NCI-H2029 (cell line): ENCODE measurements around the gene GFY.
A peak's percentile ranks its signal among the peaks of the same experiment; 100 is the strongest.

Experiments used
- DNase-seq: peaks from one replicate; lab custom pipeline; 2025; lab: John Stamatoyannopoulos, UW

The GFY gene

DNA sequence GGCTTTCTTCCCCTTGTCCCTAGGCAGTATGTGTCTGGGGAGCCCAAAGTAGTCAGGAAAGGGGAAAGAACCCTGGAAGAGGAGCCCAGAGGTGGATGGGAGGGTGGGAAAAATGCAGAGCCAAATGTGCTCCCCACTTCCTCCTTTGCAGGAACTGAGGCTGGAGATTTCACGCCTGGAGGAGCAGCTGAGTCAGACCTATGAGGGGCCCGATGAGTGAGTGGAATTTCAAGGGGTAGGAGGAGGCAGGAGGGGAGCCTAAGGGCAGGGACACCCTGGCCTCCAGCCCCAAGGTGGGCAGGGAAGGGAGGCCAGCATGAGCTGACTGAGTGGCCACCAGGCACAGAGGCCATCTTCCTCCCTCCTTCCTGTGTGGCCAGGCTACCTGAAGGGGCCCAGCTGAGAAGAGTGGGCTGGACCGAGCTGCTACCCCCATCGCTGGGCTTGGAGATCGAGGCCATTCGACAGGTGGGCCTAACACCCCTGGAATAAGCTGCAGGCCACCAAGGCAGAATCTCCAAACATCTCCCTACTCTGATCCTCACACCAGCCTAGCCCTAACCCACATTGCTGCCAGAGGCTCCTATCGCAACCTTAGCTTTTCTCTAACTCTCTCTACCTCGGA, 16.3 kb upstream of the GFY start:
- DNase-seq, result no peak

DNA sequence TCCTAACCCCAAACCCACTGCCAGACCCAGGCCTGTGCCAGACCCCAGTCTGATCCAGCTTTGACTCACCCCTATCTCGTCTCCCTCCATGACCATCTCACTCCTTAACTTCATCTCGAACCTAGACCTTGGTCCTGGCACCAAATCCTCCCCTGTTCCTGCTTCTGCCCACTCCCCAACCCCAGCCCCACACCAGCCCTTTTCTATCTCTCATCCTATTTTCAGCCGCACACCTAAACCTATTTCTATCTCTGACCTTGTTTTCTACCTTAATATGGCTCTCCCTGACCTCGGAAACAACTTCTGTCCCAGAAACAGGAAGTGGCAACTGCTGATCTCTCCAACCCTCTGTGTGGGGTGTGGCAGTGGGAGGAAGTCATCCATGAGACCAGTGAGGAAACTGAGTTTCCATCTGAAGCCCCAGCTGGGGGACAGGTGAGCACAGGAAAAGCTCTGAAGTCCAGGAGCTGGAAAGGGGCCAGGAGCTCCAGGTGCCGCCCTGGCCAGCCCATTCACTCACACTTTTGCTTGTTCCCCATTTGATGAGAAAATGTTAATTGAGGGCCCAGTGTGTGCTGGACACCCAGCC, 15.7 kb upstream of the GFY start:
- no peak for DNase-seq

DNA sequence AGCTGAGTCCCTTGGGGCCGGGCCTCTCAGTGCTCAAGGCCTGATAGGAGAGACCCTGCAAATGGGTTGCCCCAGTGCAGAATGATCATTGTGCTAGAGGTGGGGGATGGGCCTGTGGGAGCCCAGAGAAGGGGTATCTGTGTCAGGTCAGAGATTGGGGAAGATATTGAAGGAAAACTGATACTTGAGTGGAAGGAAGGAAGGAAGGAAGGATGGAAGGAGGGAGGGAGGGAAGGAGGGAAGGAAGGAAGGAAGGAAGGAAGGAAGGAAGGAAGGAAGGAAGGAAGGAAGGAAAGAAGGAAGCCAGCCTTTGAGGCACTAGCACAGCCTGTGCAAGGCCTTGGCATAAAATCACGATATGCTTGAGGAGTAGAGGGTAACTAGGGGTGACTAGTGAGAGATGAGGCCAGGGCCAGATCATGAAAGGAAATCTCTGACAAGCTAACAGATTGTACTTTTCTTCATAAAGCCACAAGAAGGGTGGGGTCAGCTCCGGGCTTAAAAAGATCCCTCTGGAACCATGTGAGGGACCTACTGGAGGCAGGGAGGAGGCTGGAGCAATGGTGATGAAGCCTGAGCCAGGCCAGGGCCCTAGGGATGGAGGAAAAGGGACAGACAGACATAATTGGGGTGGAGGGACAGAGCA, 13.4 kb upstream of the GFY start:
- DNase-seq, result no peak

DNA sequence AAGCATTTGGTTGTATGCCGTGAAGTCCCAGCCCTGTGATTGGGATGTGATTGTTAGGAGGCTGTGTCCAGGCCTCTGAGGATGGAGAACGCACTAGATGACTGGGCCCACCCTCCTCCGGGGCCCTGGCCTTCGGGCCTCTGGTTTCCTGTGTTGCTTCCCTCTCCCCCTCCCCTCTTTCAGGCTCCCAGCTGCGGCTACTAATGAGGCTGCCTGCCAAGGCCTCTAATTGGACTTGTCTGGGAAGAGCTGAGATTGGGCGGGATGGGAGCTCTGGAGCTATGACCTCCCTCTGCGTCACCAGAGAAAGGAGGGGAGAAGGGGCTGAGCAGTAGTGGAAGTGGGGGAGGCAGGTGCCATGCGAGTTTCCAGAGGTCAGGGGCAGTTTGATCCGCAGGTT, 11.8 kb upstream of the GFY start:
- DNase-seq, result no peak

DNA sequence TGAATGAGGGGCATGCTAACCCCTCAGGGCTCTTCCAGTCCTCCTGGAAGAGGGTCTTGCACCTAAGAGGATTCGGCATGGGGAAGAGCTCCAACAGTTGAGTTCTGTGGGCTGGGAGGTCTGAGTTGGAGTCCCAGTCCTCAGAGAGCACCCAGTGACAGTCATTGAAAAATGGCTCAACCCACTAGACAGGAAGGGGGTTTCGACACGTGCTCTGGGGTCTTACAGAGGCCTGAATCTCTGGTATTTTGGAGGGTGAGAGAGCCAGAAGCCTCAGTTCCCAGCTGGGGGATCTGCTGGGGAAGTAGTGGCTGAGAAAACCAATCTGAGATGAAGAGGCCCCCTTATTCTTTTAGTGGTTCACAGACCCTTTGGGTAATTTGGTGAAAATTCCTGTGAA, 10.9 kb upstream of the GFY start:
- DNase-seq, result no peak

DNA sequence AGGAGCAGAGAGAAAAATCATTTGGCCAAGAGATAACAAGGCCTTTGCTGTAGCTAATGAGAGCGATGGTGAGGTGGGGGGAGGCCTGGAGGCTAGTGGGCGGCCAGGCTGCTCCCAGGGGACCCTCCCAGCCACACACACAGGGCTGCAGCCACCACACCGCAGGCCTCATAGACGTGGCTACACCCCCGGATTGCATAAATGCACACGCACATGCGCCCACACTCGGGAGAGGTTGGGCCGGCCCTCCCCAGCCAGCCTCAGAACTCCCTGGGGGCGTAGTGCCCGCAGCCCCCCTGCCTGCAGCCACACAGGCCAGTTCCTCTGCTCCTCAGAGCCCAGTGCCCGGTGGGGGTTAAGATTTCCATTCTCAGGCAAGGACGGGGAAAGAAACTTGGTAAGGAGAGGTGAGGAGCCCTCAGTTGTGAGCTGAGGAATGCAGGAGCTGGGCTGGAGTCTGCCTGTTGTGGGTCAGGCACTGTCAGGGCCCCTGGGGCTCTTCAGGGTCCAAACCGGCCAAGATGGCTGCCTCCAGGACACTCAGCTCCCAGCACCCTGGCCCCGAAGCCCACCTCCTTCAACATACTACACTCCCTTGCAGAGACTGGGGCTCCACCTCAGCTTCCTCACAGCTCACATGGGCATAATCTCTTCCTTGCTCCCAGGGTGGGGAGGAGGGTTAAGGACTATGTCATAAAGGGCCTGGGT, 9.9 kb upstream of the GFY start:
- DNase-seq, result no peak

DNA sequence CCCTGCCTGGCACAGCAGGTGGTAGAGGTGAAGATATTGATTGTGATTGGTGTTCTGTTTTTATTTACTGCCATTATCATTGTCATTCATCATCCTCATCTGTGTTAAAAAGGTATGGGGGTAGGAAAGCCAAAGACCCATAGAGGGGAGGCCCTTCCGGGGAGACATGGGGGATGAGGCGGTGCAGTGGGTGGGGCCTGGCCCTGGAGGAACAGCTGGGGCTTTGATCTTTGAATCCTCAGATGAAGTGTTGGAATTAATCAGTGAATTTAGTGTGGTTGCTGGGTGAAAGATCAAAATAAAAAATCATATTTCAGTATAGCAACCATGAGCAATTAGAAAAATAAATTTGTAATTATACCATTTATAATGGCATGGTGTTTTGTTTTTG, 9.4 kb upstream of the GFY start:
- DNase-seq, result no peak

DNA sequence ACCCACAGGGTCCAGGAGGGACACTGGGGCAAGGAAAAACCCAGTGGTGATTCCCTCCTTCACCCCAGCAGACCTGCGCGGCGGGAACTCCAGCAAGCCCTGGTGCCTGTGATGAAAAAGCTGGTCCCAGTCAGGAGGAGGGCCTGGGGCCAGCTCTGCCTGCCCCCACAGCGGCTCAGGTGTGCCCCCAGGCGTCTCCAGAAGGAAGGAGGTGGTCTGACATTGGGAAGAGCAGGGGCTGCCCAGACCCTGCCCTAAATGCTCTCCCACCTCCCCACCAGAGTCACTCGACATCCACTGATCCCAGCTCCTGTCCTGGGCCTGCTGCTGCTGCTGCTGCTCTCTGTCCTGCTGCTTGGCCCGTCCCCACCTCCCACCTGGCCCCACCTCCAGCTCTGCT, 8.1 kb upstream of the GFY start:
- no peak for DNase-seq

DNA sequence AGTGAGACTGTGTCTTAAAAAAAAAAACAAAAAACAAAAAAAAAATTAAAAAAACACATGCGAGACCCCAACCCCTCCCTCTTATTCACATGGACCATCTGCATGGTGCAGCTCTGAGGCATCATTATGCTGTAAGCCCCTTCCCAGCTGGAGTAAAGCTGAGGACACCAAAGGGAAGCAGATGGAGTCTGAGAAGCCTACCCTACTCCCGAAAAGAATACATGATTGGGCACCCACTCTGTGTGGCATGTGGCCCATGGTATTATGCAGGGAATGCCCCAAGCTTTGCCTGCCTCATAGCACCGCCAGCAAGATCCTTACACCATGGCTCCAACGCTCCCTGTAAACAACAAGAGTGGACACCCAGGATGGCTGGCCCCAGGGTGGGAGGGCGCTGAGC, 6.7 kb upstream of the GFY start:
- no peak for DNase-seq

DNA sequence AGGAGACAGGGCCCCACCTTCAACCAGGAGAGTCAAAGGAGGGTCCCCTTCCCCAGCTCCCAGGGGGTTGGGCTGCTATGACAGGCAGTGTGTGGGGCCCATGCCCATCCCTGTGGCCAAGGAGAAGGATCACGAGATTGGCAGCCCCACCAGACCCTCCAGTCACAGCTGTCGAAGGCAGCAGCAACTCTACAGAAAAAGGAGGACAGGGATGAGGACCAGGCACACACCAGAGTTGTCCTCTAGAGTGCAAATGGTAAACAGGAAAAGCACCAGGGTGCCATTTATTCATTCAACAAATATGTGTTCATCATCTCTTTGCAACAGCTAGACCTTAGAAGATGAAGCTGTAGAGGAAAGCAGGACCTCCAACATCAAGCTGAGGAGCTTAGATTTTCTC, 6.0 kb upstream of the GFY start:
- DNase-seq, result no peak

DNA sequence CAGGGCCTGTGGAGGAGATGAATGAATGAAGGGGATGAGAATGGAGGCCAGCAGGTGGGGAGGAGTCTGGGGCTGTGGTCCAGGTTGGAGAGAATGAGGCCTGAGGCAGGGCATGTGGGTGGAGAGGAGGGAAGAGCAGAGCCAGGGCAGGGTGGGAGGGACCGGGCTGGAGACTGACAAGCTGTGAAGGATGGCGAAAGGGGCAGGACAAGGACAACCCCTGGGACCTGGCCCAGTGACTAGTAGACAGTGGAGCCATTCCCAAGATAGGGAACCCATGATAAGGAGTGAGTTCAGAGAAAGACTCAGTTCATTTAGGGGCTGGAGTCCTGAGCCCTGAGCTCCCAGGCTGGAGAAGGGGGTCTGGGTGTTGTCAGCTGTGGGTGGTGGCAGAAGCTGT, 5.0 kb upstream of the GFY start:
- DNase-seq, result no peak

DNA sequence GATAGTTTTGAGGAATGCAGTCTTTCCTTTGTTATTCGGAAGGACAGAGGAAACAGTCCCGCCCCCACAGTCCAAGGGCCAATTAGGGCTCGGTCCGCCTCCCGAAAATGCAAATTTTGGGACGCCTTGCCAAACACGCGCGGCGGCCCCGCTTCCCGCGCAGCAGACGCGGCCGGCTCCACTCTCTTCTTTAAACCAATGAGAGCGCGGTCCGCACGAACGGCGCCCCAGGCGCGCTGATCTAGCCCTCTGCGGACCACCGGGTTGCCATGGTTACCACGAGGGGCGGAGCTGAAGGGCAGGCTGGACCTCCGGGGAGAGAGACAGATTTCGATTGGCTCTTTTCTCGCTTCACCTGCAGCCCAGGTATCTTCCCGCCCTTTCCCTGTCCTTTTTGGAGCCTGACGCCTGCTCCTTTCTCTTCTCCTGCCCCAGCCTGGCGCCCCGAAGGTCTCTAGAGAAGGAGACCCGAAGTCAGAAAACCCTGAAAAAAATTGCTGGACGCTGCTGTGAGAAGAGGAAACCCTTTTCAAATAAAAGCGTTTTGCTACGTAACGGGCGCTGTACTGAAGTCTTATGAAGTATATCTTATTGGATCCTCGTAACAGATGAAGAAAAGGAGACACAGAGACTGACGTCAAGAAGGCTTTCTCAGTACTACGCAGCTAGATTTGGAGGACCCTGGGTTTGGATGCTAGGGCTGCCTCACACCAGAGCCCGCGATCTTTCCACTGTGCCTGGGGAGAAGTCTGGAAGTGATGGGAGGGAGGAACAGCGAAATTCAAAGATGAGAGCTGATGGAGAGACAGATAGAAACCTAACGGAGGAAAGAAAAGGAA, 3.9 kb upstream of the GFY start:
- DNase-seq, result peak; percentile 82

DNA sequence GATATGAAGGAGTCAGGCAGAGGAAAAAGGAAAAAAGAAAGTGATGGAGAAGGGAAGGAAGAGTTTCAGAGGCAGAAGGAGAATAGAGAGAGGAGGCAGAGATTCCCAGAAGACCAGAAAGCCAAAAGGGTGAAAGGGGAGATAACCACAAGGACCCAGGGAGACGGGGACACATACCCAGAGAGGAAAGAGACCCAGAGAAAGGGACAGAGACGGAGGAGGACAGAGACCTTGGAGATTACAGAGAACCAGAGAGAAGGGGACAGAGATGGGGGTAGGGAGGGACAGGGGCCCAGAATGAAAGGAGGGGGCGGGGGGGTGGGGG, 3.3 kb upstream of the GFY start:
- no peak for DNase-seq

DNA sequence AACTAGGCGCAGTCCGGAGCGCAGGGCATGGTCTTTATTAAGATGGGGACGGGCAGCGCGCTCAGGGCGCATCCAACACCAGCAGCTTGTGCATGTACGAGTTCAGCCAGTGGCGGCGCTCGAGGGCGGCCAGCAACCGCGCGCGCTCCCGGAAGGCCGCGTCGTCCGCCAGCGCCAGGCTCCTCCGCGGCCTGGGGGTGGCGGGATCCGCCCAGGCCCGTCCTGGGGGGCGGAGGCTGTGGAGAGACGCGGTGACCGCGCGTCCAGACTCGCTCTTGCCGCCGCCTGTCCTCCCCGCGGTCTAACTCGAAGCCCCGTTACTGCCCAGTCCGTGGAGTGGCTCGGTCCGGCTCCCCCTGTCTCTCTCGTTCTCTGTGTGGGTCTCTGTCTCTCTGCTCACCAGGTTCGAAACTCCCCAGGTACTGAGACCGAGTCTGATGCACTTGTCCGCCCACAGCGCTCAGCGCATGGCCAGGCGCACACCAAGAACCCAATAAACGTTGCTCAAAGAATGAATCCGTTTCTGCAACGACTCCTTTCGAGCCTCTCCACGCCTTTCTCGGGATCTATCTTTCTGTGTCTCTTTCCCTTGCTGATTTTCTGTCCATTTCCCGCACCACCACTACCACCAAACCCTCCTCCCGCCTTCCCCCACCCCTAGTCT, 2.6 kb upstream of the GFY start:
- peak; percentile 48 for DNase-seq

DNA sequence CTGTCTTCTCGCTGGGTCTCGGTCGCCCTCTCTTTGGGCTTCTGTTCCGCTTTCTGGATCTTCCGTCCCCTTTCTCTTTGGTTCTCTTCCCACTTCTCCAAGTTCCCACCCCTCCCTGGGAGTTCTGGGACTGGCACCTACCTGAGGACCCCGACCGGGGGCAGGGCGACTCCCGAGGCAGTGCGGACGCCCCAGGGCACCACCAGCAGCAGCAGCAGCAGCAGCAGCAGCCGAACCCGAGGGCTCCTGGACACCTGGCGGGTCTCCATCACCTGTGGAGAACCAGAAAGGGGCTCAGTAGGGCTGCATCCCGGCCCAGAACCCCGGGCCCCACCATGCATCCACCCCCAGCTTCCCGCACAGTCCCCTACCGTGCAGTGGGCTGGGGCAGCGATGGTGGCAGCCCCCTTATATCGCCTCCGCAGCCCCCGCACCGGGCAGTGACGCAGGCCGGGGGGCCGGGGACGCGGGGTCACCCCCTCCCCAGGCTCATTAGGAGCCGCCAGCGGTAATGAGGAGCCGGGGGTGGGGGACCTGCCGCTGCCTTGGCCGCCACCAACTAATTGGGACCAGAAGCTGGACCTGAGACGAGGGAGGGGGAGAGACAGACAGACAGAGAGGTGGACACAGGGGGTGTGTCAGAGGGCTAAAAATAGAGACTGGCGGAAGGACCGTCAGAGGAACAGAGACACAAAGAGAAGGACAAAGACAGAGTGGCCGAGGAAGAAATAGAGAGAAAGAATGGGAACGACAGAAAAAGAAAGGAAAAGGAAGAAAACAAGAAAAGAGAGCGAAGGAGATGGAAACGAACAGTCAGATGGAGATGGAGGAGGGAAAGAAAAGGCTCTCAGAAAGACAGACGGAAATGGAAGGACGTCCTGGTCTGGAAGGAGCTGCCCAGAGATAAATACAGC, 1.9 kb upstream of the GFY start, which contains the start of gene PTH2:
Gene PTH2, minus strand, starts transcription at position 371 of the 914 bp plus-strand sequence. Its CDS starts 102 bp downstream, at position 269.
- no peak for DNase-seq

DNA sequence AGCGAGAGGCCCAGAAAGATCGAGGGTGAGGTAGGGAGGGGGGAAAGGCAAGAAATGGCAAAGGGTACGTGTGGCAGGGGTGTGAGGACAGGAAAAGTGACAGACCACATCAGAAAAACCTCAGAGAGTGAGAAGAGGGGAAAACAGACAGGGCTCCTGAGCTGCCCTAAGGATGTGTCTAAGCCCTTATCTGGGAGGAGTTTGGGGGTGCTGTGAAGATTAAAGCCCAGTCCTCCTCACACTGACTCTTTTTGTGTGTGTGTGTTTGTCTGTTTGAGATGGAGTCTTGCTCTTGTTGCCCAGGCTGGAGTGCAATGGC, 1.2 kb upstream of the GFY start:
- no peak for DNase-seq

DNA sequence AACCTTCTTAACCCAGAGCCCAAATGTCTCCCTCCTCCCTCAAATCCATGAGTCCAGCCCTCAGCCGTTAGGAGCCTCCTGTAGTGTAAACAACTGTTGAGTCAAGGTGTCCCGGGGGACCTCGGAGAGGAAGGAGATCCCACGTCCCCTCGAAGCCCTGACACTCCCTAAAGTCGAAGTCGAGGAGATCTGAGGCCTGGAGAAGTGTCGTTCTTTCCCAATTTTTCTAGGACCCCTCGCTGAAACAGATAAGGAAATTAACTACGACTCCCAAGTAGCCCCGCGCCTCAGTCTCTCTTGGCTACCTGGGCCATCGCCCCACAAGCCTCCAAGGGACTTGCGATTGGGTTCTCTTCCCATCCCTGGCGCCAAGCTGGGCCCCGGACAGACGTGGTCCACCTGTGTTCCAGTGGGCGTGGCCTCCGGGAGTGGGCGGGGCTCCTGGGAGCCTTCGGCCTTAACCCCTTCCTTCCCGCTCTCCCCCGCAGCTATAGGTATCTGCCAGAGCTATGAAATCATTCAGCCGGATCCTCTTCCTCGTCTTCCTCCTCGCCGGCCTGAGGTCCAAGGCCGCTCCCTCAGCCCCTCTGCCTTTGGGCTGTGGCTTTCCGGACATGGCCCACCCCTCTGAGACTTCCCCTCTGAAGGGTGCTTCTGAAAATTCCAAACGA, 869 bp downstream of the GFY start:
- peak; percentile 66 for DNase-seq

DNA sequence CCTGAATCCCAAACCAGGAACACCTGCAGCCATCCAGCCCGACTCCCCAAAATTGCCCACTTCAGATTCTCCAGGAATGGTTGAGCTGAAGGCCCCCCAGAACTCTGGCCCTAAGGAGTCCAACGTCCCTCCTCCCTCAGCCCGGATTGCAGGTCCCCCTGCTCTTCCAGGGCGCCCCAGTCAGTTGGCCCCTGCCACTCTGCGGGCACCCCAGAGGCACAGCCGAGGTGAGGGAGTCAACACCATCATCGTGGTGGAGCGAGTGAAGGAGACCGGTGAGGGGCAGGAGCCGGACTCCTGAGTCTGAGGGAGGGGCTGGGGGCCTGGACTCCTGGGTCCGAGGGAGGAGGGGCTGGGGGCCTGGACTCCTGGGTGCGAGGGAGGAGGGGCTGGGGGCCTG, 2.2 kb downstream of the GFY start:
- DNase-seq, result no peak

DNA sequence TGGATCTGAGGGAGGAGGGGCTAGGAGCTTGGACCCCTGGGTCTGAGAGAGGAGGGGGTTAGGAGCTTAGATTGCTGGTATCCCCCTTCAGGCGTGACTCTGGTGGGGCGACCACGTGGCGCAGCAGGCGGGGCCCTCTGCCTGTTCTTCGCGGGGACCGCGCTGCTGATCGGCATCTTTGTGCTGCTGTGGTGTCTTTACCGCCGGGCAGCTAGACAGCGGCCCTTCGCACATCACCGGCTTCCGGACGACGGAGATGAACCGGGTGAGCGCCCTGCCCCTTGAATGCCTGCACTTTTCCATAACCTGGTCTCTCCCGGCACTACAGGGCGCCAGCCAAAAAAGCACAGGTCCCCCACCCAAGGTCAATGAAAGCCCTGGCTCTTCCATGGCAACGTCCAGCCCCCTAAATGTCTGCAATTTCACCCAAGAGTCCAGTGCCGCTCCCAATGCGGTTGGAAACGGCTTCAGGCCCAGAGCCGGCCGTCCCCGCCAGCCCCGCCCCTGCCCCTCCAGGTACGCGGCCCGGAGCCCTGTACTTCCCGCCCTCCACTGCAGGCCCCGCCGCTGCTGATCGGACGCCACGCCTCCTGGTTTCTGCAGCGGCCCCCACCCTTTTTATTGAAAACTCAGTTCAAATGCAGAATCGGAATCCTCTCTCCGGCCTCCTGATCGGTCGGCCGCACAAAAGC, 2.8 kb downstream of the GFY start:
- no peak for DNase-seq
